ENCODE results near the gene PSMB11.

DNA sequence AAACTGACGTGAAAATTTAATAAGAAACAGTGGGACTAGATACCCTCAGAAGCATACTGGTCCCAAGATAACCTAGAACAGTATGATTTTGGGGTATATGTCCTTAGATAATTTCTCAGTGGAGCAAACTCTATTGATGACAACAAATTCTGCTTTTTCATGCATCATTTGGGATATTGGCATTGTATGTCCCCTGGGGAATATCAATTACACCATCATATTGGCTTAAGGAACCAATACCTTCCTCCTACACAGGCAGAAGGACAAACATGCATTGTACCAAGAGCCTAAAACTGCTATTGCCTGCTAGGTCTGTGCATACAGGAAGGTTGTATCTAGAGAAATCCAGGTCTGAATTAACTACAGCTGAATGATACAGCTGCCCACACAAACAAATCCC lies 32.9 kb downstream of the PSMB11 start:
- TF ChIP-seq, protein P1, sequence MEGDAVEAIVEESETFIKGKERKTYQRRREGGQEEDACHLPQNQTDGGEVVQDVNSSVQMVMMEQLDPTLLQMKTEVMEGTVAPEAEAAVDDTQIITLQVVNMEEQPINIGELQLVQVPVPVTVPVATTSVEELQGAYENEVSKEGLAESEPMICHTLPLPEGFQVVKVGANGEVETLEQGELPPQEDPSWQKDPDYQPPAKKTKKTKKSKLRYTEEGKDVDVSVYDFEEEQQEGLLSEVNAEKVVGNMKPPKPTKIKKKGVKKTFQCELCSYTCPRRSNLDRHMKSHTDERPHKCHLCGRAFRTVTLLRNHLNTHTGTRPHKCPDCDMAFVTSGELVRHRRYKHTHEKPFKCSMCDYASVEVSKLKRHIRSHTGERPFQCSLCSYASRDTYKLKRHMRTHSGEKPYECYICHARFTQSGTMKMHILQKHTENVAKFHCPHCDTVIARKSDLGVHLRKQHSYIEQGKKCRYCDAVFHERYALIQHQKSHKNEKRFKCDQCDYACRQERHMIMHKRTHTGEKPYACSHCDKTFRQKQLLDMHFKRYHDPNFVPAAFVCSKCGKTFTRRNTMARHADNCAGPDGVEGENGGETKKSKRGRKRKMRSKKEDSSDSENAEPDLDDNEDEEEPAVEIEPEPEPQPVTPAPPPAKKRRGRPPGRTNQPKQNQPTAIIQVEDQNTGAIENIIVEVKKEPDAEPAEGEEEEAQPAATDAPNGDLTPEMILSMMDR (IDR thresholded peaks at IDR 0.05): no peak
- TF ChIP-seq POLR2A (IDR thresholded peaks at IDR 0.05) (no peak), EP300 (IDR thresholded peaks at IDR 0.05) (no peak)
